Fibroblast of skin of left biceps (primary cell): ENCODE measurements around the gene OCA2.

Experiments
- DNase-seq, 2 experiments: peaks; one replicate each; pipeline ENCODE4 v3.0.0-alpha.2; 2013; ENCODE audit warnings: low read depth in 2 of 2

Gene OCA2

DNA sequence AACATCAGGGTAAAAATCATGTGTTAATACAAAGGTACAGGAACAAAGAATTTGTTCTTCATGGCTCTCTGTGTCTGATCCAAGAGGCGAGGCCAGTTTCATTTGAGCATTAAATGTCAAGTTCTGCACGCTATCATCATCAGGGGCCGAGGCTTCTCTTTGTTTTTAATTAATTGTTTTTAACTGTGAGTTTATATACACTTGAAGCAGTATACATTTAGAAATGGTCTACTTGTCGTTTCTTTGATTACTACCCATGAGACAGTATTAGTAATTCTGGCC, 21.2 kb upstream of the OCA2 start:
- DNase-seq: no peak

DNA sequence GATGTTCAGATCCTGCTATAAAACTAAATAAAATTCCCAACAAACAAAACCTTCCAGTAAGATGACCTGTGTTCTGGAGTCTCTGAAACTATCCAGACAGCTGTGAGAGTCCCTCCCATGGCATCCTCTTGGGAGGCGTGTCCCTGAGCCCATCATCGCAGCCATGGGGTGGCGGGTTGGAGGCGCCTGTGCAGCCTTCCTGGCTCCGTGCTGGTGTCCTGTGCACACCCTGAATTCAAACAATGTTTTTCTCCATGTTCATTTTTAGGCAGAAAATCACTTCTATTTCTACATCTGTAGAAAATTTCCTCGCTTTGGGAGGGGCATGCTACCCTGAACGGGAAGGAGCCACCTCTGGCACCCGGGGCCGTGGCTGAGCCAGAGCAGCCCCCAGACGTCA, 19.4 kb upstream of the OCA2 start:
- DNase-seq: no peak

DNA sequence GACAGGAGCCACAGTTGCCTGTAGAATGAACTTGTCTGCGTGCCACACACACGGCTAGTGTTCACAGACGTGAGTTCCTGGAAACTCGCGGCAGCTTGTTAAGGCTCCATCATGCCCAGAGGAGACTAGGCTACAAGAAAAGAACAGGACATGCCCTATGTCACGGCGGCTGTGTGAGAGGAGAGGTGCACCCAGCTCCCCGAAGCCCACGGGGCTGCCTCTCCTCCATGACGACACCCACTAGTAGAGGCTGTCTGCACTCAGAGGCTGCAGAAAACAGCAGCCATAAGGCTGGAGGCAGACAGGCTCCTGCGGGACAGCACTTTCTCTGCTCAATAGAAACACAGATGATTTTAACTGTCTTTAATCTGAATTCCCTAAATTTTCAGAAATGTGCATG, 19.0 kb upstream of the OCA2 start:
- DNase-seq: no peak

DNA sequence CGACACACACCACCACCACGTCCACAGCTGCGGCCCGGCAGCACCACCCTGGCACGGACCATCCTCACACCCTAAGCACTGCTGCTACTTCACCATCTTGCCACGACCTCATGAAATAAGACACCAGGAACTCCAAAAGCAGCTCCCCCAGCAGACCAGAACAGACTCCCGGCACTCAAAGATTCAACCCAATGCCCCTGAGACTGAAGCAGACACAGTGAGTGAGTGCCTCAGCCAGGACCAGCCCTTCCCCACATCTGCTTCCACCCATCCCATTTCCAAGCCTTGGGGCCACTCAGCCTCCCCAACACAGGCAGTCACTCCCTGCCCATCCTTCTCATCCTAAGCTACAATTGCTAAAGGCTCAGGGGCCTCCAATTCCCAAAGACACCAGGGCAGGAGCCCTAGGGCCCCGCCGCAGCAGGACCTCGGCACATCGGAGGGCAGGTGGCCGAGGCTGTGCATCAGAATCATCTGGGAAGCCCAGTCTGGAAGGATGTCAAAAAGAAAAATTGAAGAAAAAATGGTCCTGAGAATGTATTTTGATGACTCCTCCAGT, 18.4 kb upstream of the OCA2 start:
- no peak for DNase-seq

DNA sequence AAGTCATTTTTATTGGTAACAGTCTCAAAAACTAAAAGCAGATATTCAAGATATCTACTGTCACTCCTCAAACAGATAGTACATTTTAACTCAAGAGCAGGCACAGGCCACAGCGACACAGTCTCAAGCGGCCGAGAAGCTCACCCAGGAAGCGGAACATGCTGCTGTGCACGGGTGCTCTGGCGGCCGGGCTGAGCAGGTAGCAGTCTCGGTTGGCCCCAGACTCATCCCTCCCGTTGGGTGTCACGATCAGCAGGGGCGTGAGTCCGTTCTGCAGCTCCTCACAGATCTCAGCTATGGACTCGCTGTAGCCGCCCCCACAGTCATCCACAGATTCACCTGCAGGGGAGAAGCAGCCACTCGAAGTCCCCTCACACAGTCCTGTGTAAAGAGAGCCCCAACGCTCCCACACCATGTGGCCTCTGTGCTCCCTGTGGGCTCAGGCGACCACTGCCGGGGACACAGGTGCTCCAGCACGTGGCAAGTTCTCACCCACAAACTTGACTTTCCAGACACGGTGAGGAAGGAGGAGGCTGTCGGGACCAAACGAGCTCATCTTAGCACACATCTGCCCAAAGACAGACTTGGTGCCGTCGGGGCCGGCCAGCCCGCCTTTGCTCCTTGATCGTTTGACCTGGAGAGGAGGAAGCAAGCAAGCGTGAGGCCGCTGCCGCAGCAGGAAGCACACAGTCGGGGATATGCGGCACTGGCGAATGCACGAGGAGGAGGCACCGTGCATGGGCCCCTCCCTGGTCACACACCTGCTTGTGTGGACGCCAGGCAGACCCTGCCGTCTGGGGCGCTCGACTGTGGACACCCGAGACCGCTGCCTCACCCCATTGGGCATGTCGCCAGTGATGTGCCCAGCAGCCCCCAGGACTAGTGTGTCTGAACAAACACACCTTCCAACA, 17.7 kb upstream of the OCA2 start:
- DNase-seq: no peak

DNA sequence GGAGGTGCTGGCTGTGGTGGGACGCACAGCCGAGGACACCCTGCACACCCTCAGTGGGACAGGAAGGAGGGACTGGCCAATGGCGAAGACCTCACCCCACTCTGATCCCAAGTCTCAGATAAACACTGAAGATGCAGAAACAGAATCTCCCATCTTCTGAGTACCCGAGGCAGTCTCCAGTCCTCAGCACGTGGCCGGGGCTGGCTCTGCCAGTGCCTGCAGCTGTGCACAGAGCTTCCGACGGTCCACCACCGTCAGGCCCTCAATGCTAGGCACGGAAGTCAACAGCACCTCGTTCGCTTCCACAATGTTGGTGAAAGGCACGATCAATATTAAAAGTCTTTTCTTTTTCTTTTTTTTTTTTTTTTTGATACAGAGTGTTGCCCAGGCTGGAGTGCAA, 16.8 kb upstream of the OCA2 start:
- DNase-seq: no peak

DNA sequence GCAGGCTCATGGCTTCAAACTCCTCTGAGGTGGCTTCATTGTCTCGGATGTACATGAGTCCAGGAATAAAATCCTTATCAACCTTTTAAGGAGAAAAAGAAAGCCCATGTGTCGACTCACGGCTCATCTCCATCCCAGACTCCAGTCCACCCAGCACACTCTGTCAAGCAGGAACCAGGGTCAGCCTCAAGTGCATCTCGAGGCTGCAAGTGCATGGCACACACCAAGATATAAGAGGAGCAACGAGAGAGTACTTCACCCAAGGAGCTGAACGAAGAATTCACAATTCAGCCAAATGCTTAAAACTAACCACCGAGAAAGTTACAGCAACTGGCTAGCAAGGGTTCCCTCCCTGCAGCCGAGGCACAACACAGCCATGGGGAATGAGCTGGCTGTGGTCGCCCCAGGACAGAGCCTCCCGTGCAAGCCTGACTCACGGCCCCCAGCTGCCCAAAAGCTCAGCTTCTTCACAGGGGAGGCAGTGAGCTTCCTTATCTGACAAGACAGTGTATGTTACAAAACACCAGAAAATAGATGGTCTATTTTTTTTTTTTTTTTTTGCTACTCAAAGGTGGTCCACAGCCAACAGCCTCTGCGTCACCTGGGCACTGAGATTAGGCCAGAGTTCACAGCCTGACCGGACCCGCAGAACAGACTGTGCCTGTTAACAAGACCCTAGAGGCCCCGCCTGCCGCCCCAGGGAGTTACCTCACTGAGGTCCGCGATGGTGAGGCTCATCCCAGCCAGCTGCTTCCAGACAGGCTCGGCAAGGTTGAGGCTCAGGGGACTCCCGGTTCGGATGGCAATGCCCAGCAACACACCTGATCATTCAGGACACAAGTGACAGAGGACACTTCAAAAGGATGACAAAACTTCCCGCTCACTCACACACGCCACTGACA, 15.9 kb upstream of the OCA2 start:
- DNase-seq: no peak

DNA sequence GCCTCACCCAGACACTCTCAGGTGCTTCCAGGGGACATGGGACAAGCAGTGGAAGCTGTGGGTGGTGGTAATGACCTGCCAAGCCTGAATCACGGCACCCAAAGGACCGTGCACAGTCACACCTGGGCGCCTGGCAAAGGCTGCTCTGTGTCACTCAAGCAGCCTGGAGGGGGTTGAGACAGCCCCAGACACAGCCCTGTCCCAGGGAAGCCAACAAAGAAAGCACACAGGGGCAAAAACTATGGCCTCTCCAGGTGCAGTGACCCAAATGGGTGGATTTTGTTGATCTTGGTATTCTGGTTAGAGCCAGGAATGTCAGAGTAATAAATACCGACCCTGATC, 15.0 kb upstream of the OCA2 start:
- DNase-seq: no peak

DNA sequence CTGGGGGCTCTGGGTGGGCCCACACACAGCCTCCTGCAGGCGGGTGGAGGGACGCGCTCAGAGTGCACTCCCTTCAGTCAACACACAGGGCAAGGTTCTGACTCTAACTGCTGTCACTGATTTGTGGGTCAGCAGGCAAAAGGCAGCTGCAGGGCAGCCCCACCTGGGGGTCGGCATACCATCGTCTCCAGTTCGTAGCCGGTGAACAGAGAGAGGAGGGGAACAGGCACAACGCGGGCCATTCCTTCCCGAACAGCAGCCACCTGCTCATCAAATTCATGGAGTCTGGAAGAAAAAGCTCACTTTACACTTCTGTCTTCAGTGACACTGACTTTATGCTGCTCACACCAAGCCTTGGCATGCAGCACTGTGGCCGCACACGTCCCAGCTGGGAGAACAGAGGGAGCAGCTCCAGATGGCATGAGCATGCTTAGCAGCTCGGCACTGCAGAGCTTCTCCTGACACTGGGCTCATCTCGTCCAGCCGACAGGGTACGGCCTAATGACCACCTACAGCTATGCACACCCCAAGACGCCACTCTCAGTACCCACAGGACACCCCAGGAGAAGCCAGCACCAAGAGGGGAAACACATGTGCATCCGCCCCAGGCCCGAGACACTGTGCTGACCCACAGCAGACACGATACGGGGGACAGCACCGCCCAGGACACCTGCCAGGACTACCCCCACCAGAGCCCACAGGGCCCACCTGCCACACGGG, 14.4 kb upstream of the OCA2 start:
- no peak for DNase-seq

DNA sequence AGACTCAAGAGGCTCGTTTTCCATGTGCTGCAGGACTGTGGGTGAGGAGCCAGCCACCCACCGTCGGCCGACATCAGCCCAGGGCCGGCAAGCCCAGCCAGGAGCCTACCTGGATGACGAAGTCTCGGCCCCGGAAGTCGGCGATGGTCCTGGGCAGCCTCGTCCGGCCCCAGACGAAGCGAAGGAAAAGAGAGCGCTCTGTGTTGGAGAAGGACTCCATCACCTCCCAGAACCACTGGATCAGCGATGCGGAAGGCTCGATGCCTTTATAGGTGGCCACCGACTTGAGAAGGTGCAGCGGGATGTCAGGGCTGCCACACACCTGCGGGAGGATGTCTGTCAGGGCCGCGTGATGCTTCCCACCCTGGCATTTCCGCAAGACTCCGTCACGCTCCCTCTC, 13.8 kb upstream of the OCA2 start:
- DNase-seq: no peak

DNA sequence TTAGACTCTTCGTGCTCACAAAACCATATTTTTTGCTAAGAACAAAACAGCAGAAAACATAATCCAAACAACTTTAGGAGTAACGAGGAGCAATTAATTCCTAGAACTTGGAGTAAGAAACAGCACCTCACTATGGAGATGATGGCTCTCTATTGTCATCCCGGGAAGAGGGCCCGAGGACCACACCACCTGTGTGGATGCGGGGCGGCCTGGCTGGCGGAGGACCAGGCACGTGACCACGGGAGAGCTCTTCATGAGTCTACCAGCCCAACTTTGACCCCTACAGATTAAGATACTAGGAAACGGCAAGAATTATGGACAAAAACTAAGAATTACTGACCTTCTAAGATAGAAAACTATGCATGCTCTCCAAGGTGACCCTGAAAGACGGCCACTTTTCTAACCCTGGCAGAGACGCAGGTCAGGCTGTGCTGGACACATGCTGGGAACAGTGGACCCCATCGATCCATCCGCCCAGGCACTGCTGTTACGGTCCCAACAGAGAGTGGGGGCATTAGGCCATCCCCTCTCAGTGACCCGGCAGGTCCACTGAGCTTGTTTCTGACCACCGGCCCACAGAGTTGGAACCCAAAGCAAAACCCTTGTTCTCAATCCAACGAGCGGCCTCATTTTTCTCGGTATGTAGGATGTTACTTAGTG, 13.1 kb upstream of the OCA2 start:
- no peak for DNase-seq

DNA sequence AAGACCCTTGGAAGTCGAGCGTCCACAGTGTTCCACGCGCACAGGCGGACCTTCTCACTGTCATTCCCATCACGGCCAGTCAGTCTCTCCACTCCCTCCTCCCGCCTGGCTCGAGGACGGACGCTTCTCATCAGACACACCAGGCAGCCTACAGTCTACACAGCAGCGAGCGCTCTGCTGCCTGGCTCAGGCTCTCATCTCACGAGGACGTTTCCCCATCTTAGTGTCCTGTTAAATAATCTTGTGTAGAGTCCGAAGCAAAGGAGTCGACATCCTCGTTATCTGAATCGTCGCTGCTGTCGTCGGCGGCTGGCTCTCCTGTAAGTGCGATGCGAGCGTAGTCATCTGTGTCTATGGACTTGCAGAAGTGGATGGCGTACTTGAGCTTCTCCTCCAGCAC, 12.4 kb upstream of the OCA2 start:
- DNase-seq: no peak

DNA sequence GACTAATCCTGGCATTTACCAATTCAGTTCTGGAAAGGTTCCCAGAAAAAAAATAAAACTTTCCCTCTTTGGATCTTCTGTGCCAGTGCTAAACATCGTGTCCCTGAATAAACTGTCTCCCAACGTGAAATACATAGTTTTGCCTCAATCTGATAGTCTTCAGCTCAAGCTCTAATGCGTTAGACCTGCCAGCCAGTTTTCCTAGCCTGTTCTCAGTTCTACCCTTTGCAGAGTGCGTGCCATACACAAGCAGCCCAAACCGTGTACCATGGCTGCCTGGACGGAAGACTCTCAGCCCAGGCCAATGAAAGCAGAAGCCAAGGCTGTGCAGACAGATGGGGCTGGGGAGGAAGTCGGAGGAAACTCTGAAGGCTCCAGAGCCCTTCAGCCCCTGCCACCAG, 11.4 kb upstream of the OCA2 start:
- DNase-seq: no peak

DNA sequence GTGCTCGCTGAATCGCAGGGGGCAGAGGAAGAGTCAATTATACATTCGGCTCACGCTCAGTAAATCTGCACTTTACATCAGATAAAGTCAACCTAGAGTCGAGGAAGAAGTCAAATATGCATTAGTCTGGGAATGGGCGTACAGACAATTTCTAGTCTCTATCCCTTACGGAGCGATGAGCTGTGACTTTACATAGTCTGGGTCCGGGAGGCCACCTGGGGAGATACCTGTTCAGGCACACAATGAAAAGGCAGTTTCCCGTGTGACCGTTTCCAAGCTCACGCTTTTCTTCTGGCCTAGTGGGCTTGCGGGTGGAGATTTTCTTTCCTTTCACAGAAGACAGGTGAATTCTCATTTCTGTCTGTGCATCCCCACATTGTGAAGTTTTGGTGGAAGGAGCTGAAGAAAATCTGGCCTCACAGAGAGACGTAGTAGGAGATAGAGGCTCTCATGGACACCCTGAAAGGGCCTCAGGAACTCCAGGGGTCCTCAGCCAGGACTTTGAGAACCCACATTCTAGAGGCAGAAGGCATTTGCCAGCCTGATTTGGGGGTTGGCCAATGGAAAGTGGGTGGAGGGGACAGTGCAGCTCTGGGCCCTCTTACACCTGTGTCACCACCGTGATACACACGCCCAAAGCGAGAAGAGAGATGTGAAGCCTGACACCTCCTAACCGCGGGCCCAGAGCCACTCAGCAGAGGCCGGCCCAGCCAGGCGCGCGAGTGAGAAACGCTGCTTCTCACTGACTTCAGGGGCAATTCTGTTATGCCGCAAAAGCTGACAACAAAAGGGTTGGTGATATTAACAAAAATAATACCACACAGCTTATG, 10.7 kb upstream of the OCA2 start:
- DNase-seq: no peak

DNA sequence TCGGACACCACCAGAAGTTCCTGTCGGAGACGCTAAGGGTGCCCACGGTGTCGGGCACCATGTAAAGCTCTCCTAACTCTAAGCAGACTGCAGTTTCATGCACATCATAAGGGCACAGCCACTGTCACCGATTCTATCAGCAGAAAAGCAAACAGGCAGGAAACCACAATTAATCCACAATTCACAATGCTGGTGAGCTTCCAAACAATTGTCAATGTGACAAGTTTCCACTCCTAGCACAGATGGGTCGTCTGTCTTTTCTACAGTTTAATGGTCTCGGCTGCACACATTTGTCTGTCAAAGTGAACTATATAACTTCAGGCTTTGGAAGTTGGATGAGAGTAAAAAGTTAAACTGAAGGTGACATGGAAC, 8.8 kb upstream of the OCA2 start:
- DNase-seq: no peak

DNA sequence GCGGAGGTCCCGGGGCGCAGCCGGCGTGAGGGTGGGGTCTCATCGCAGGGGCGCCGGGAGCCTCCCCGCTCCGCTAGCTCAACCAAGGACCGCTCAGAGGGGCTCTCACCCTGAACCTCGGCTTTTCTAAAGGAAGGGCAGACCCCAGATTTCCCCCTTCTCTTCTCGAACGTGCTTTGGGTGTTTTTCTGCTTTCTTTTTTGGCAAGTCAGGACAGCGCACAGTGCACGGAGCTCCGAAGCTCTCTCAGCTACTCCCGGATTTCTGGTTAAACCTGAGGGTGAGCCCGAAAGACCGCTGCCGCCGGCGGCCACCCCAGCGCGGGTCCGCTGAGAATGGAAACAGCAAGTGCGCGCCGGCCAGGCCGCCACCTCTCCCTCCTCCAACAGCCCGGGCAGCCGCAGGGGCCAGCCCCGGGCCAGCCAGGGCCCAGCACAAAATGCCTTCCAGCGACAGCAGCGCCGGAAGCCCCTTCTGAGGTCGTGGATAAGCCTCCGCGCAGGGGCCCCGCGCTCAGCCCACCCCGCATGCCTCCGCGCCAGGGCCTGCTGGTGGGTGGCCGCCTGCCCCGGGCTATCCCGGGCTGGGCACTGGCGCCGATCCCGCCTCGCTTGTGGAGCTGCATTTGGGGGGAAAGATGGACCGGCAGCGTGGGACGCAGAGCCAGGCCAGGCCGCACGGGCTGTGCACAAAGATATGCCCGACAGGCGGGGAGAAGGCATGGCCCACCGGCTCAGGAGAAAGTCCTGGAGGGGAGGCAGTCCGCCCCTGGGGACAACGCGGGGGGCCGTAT, 8.2 kb upstream of the OCA2 start:
- DNase-seq: no peak

DNA sequence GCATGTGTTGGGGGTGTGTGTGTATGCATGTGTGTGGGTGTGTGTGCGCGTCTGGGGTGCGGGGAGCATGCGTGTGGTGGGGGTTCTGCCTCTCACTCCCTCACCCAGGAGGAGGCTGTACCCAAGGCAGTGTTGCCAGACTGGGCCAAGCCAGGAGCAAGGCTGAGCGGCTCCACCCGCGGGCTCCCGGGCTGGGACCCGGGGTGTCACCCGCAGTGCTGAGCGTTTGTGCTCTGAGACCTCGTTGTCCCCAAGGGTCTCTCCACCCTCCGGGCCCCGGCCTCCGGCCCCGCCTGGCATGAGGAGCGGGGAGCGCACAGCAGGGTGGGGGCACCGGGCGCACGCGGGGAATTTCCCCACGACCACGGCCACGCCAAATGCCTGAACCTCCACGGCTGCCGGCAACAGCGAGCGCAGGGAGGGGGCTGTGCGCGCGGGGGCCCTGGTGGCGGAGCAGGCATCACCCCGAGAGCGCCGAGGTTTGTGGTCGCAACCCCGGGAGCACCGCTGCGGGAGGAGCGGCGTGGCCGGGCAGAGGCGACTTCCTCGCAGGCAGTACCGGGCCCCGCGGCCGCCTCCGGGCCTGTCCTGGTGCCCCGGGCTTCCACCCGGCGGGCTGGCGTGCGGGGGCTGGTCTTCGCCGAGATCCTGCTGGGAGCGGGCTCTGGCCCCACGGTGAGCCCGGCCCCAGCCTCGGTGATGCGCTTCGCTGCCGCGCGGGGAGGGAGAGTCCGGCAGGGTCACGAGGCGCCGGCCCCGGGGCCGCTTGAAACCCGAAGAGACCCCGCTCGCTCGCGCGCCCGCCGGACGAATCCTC, 7.4 kb upstream of the OCA2 start:
- no peak for DNase-seq

DNA sequence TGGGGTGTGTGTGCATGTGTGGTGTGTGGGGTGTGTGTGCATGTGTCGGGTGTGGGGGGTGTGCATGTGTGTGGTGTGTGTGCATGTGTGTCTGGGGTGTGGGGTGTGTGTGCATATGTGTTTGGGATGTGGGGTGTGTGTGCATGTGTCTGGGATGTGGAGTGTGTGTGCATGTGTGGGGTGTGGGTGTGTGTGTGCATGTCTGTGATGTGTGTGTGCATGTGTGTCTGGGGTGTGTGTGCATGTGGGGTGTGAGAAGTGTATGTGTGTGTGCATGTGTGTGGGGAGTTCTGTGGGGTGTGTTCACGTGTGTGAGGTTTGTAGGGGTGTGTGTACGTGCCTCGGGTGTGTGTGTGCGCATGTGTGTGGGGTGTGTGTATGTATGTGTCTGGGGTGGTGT, 6.7 kb upstream of the OCA2 start:
- DNase-seq: no peak

DNA sequence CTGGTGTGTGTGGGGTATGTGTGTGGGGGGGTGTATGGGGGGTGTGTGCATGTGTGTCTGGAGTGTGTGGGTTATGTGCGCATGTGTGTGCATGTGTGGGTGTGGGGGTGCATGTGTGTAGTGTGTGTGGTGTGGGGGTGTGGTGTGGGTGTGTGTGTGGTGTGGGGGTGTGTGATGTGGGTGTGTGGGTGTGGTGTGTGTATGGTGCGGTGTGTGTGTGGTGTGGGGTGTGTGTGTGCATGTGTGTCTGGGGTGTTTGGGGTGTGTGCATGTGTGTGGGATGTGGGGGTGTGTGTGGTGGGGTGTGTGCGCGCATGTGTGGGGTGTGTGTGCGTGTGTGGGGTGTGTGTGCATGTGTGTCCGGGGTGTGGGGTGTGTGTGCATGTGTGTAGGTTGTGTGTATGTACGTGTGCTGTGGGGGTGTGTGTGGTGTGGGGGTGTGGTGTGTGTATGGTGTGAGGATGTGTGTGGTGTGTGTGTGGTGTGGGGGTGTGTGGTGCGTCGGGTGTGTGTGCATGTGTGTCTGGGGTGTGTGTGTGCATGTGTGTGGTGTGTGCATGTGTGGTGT, 6.2 kb upstream of the OCA2 start:
- DNase-seq: no peak
